Measurements from ENCODE around the gene OR9A2. TPM values are rescaled to one million over a fixed set of nuclear protein-coding genes. Genes with fewer than 3 reads are reported as not detected.

OR9A2 gene
- total and polyA plus RNA-seq, 10 of the 15 experiments (the other 5 are each of a cell fraction or from before 2014, with no cell fraction given) = not detected

GRCh38 chr7:143012409-143012808, 14.5 kb downstream of the OR9A2 start:
- no TSS peak for BruUV-seq (replicated peaks)
- H3K4me2 ChIP-seq (ENCODE audit: control insufficient read depth, insufficient read depth) = no peak overlapping the region
- no peaks in the 10 kb centered on the region for H3K79me2 ChIP-seq (ENCODE audit: control insufficient read depth, insufficient read depth, low read length)
- H3K27ac ChIP-seq (ENCODE audit: control insufficient read depth, insufficient read depth) = no peak overlapping the region
- no peaks in the 10 kb centered on the region for H3K36me3 ChIP-seq (ENCODE audit: control insufficient read depth in 2 of 2, insufficient read depth in 2 of 2, low read length in 1 of 2)
- CTCF ChIA-PET = interaction anchor here (0.8 to 19.2 kb wide), 3 partner anchors 11 to 207 kb away, joined by 3 to 434 read pairs (median 8); partner anchors contain the start of gene TAS2R40
- no peak overlapping the region for H3K4me3 ChIP-seq
- peaks cover 0 to 3% of the 10 kb centered on the region in 2 experiments; a peak in 1 of 4 replicates for H3K27me3 ChIP-seq (replicated peaks in 1 of 2; ENCODE audit: control insufficient read depth in 2 of 2, insufficient read depth in 2 of 2, low read length in 1 of 2)
- no peak overlapping the region for H3K9ac ChIP-seq (ENCODE audit: control insufficient read depth, insufficient read depth, low read length)
- FAIRE-seq = no peak
- no peak for ATAC-seq
- no peak for DNase-seq (ENCODE audit: low read depth, low spot score)
- intact Hi-C loops (cut with micrococcal nuclease; ENCODE audit: unreplicated experiment) (no loop called here), in situ Hi-C loops (cut with MboI) (loop anchor here (10.0 kb wide), 1 partner anchor 402 kb away; no protein-coding TSS in a partner anchor)
- H4K20me1 ChIP-seq (ENCODE audit: control insufficient read depth, insufficient read depth) = no peaks in the 10 kb centered on the region
- SMC1A ChIA-PET (ENCODE audit: uncharacterized antibody, unreplicated experiment) = interaction anchor here (0.6 to 2.4 kb wide), 3 partner anchors 202 to 329 kb away, joined by 3 to 12 read pairs (median 5); partner anchors contain the start of gene TAS2R40
- peaks cover 10% of the 10 kb centered on the region for H3K4me1 ChIP-seq (ENCODE audit: control insufficient read depth, insufficient read depth, low read length)
- TF ChIP-seq MEF2B (IDR thresholded peaks at IDR 0.05; ENCODE audit: partially characterized antibody, poor library complexity, severe bottlenecking) (no peak), HDGF (IDR thresholded peaks at IDR 0.05) (no peak), ZBED1 (IDR thresholded peaks at IDR 0.05; ENCODE audit: borderline replicate concordance) (no peak), TCF3 (IDR thresholded peaks at IDR 0.05; ENCODE audit: borderline replicate concordance, insufficient read depth, low read depth, low read length) (no peak), ETV6 (conservative IDR thresholded peaks at IDR 0.05 in 1 of 2, IDR thresholded peaks at IDR 0.05 in 1 of 2; ENCODE audit: borderline replicate concordance in 1 of 2, low read depth in 1 of 2) (no peak), MYC (IDR thresholded peaks at IDR 0.05; ENCODE audit: insufficient read depth, insufficient read length, insufficient replicate concordance, low read length, severe bottlenecking) (no peak), MTA3 (IDR thresholded peaks at IDR 0.05; ENCODE audit: borderline replicate concordance, low read length) (no peak)
- TF ChIP-seq, protein P1, sequence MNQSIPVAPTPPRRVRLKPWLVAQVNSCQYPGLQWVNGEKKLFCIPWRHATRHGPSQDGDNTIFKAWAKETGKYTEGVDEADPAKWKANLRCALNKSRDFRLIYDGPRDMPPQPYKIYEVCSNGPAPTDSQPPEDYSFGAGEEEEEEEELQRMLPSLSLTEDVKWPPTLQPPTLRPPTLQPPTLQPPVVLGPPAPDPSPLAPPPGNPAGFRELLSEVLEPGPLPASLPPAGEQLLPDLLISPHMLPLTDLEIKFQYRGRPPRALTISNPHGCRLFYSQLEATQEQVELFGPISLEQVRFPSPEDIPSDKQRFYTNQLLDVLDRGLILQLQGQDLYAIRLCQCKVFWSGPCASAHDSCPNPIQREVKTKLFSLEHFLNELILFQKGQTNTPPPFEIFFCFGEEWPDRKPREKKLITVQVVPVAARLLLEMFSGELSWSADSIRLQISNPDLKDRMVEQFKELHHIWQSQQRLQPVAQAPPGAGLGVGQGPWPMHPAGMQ (IDR thresholded peaks at IDR 0.05; ENCODE audit: borderline replicate concordance) = no peak
- POLR2A ChIA-PET = interaction anchor here (0.6 kb wide), 1 partner anchor 231 kb away, joined by 4 read pairs; no protein-coding TSS in a partner anchor
- H2AFZ ChIP-seq (ENCODE audit: control insufficient read depth, low read depth, low read length) = no peak overlapping the region
- RAD21 ChIA-PET (ENCODE audit: unreplicated experiment) = interaction anchor here (5.5 kb wide), 1 partner anchor 203 kb away, joined by 83 read pairs; no protein-coding TSS in a partner anchor
- H3K9me3 ChIP-seq (replicated peaks; ENCODE audit: control insufficient read depth, insufficient read depth, low read length) = no peaks in the 10 kb centered on the region
- 63% methylated on average over 4 of the region's 4 CpGs for WGBS (ENCODE audit: insufficient coverage, insufficient replicate concordance, low lambda C conversion rate, missing lambda C conversion rate)
